IMR-90 (cell line): ENCODE measurements around the gene SYNRG. TPM values are rescaled to one million over a fixed set of nuclear protein-coding genes. Genes with fewer than 3 reads are reported as not detected.

ENCODE experiments used
- ATAC-seq: fragments of 200-7000 bp; cut with Tn5 transposase; 2 replicates; pipeline ENCODE4 v1.9.1; 2020; ENCODE audit warnings: low read depth, mild to moderate bottlenecking, moderate library complexity
- BruUV-seq: library from RNA; stranded (reverse); fragments of 400-500 nt; replicated peaks from 2 replicates; lab custom pipeline; 2021; lab: Mats Ljungman, UMichigan
- CTCF ChIA-PET: fragments of 300-600 bp; formaldehyde crosslinking; extraction: SDS; loops from one replicate; lab custom pipeline; 2021; ENCODE audit warnings: antibody characterized with exemption; lab: Yijun Ruan, JAX
- POLR2A ChIA-PET: fragments of 300-600 bp; sonication (Branson Sonifier 250); formaldehyde crosslinking; loops from one replicate; lab custom pipeline; 2022; ENCODE audit warnings: antibody characterized with exemption; ENCODE audit not compliant: unreplicated experiment; lab: Charles Lee
- DNase-seq: peaks from one replicate; pipeline ENCODE4 v3.0.0; 2013
- H2AFZ ChIP-seq: replicated peaks from 2 replicates; pipeline ENCODE3; 2013; ENCODE audit warnings: low read length, mild to moderate bottlenecking; ENCODE audit not compliant: poor library complexity
- H2AK5ac ChIP-seq: 2 replicates; pipeline ENCODE4 v1.6.1; 2013; ENCODE audit warnings: low read depth, low read length, inconsistent platforms
- H2AK9ac ChIP-seq: replicated peaks from 2 replicates; pipeline ENCODE3; 2013; ENCODE audit warnings: mild to moderate bottlenecking, low read depth, low read length, moderate library complexity; ENCODE audit not compliant: poor library complexity
- H2BK120ac ChIP-seq: 2 replicates; pipeline ENCODE4 v1.6.1; 2013; ENCODE audit warnings: low read depth, low read length, inconsistent platforms
- H2BK15ac ChIP-seq: 3 replicates; pipeline ENCODE4 v1.6.1; 2013; ENCODE audit warnings: low read depth, low read length, inconsistent platforms
- H2BK20ac ChIP-seq: 2 replicates; pipeline ENCODE4 v1.6.1; 2013; ENCODE audit warnings: low read depth, mild to moderate bottlenecking, inconsistent platforms, low read length, moderate library complexity
- H2BK5ac ChIP-seq: 2 replicates; pipeline ENCODE4 v1.6.1; 2013; ENCODE audit warnings: mild to moderate bottlenecking, low read depth, low read length, inconsistent platforms; ENCODE audit not compliant: poor library complexity, severe bottlenecking
- H3K14ac ChIP-seq: replicated peaks from 2 replicates; pipeline ENCODE4 v1.6.1; 2013; ENCODE audit warnings: low read depth, low read length, inconsistent platforms
- H3K18ac ChIP-seq: 2 replicates; pipeline ENCODE4 v1.6.1; 2013; ENCODE audit warnings: low read depth, low read length, control low read depth
- H3K23ac ChIP-seq: 2 replicates; pipeline ENCODE4 v1.6.1; 2013; ENCODE audit warnings: low read depth, low read length, inconsistent platforms
- H3K27ac ChIP-seq: 2 replicates; pipeline ENCODE4 v1.5.1; 2013; ENCODE audit warnings: mild to moderate bottlenecking, control low read depth, low read length; ENCODE audit not compliant: insufficient read depth
- H3K27me3 ChIP-seq: 2 replicates; pipeline ENCODE4 v1.6.1; 2013; ENCODE audit warnings: low read length; ENCODE audit not compliant: control insufficient read depth, insufficient read depth
- H3K36me3 ChIP-seq: 2 replicates; pipeline ENCODE4 v1.6.1; 2013; ENCODE audit warnings: low read length, mixed read lengths; ENCODE audit not compliant: control insufficient read depth, insufficient read depth
- H3K4ac ChIP-seq: 2 replicates; pipeline ENCODE4 v1.6.1; 2013; ENCODE audit warnings: low read depth, low read length, inconsistent platforms
- H3K4me1 ChIP-seq: 2 replicates; pipeline ENCODE4 v1.6.1; 2013; ENCODE audit warnings: low read length, mixed read lengths; ENCODE audit not compliant: control insufficient read depth, insufficient read depth
- H3K4me2 ChIP-seq: 2 replicates; pipeline ENCODE4 v1.6.1; 2013; ENCODE audit warnings: low read depth, mild to moderate bottlenecking, control low read depth, low read length, moderate library complexity
- H3K4me3 ChIP-seq: 2 replicates; pipeline ENCODE4 v1.5.1; 2013; ENCODE audit warnings: low read depth, mild to moderate bottlenecking, control low read depth, low read length, moderate library complexity; ENCODE audit not compliant: insufficient read depth
- H3K56ac ChIP-seq: 2 replicates; pipeline ENCODE4 v1.6.1; 2013; ENCODE audit warnings: low read length, inconsistent platforms; ENCODE audit not compliant: insufficient read depth; ENCODE audit errors: extremely low read depth
- H3K79me1 ChIP-seq, 2 experiments: 2 replicates each; pipeline ENCODE4 v1.6.1; 2013; ENCODE audit warnings: low read length in 2 of 2, inconsistent platforms in 1 of 2, low read depth in 1 of 2
- H3K9ac ChIP-seq: 2 replicates; pipeline ENCODE4 v1.6.1; 2013; ENCODE audit warnings: low read depth, low read length, control low read depth
- H3K9me1 ChIP-seq: 2 replicates; pipeline ENCODE4 v1.6.1; 2013; ENCODE audit warnings: low read length, inconsistent platforms; ENCODE audit not compliant: insufficient read depth
- H3K9me3 ChIP-seq: 2 replicates; pipeline ENCODE4 v1.6.1; 2013; ENCODE audit warnings: low read length; ENCODE audit not compliant: control insufficient read depth, insufficient read depth
- H4K20me1 ChIP-seq: 2 replicates; pipeline ENCODE4 v1.6.1; 2013; ENCODE audit warnings: low read length, inconsistent platforms; ENCODE audit not compliant: insufficient read depth
- H4K5ac ChIP-seq: 2 replicates; pipeline ENCODE4 v1.6.1; 2013; ENCODE audit warnings: mild to moderate bottlenecking, low read depth, low read length, control low read depth
- H4K8ac ChIP-seq, 2 experiments: 2 replicates each; pipeline ENCODE4 v1.6.1; 2013; ENCODE audit warnings: low read depth in 2 of 2, low read length in 2 of 2, control low read depth in 1 of 2, inconsistent platforms in 1 of 2
- H4K91ac ChIP-seq: 2 replicates; pipeline ENCODE4 v1.6.1; 2013; ENCODE audit warnings: low read depth, low read length, inconsistent platforms; ENCODE audit not compliant: insufficient read depth
- CEBPB ChIP-seq: IDR thresholded peaks from 2 replicates; pipeline ENCODE4 v1.6.1; 2012; ENCODE audit warnings: low read depth, low read length, improper control_type of control experiment
- POLR2A ChIP-seq: IDR thresholded peaks from 2 replicates; pipeline ENCODE4 v1.6.1; 2012; ENCODE audit warnings: mild to moderate bottlenecking, low read depth, low read length
- SMC3 ChIP-seq: fragments of 150-350 bp; IDR thresholded peaks from 2 replicates; pipeline ENCODE4 v1.6.1; 2016; ENCODE audit warnings: low read depth, mild to moderate bottlenecking, antibody characterized with exemption, low read length, moderate library complexity
- WGBS, 2 experiments: methylation state at CpG; one replicate each; pipeline versions ENCODE4 v1.1.5 to v1.1.7; 2013; ENCODE audit warnings: missing lambda C conversion rate in 2 of 2; ENCODE audit not compliant: insufficient read length in 1 of 2; ENCODE audit errors: extremely low coverage in 2 of 2; 5-methylcytosine and 5-hydroxymethylcytosine counted together
- dilution Hi-C: fragments of 300-500 bp; cut with HindIII; formaldehyde crosslinking; loops from one replicate; pipeline ENCODE4 v1.14.3; 2018; ENCODE audit warnings: low sequenced_read_pairs; ENCODE audit not compliant: unreplicated experiment
- in situ Hi-C: fragments of 300-500 bp; cut with MboI; formaldehyde crosslinking; loops from 3 replicates; pipeline ENCODE4 v1.14.3; 2019; ENCODE audit warnings: low sequenced_read_pairs, inconsistent platforms, mixed read lengths
- intact Hi-C: fragments of 100-400 bp; cut with micrococcal nuclease; formaldehyde crosslinking; loops from 2 replicates; pipeline ENCODE4 v1.10.0; 2022
- polyA plus RNA-seq, 3 experiments: library from polyadenylated mRNA; depleted of rRNA; stranded (reverse); fragments of >200 nt; gene quantifications; 2 replicates each; pipeline ENCODE4 v1.2.3, GENCODE V29; 2012; ENCODE audit warnings: low replicate concordance in 1 of 3
- total RNA-seq: library from RNA; depleted of rRNA; stranded (reverse); fragments of >200 nt; gene quantifications from 2 replicates; pipeline ENCODE4 v1.2.3, GENCODE V29; 2012

The SYNRG gene
- total and polyA plus RNA-seq, 2 of the 4 experiments (the other 2 are of a cell fraction), result 11.7 to 15.2 TPM

GRCh38 chr17:37494971-37495370 is 114.2 kb downstream of the SYNRG start:
- Histone ChIP-seq H4K91ac (no peak overlapping the region), H3K56ac (no peak overlapping the region), H3K9ac (no peak overlapping the region), H3K23ac (peak overlapping the region; percentile 14), H2BK5ac (peak overlapping the region; percentile 14), H3K9me3 (no peaks in the 10 kb centered on the region), H3K27ac (peak overlapping the region; percentile 27; the same call in 1 of the 2 replicates), H3K18ac (peak overlapping the region; percentile 58), H3K36me3 (peaks cover 2% of the 10 kb centered on the region), H2AK9ac (no peak overlapping the region), H2BK120ac (peak overlapping the region; percentile 44), H4K20me1 (peaks cover 79% of the 10 kb centered on the region), H2AFZ (no peak overlapping the region), H3K79me1 (peaks cover 0 to 51% of the 10 kb centered on the region in 2 experiments; a peak in 2 of 4 replicates), H2AK5ac (peak overlapping the region; percentile 38), H3K14ac (0 out of 2 replicates have a peak overlapping the region, but pooled peaks have one; percentile 8), H2BK20ac (peak overlapping the region; percentile 4; the same call in 1 of the 2 replicates), H3K4me3 (no peak overlapping the region), H3K4me2 (peak overlapping the region; percentile 22), H3K4me1 (peaks cover 13% of the 10 kb centered on the region), H3K4ac (peak overlapping the region; percentile 14), H4K8ac (no peak overlapping the region), H3K9me1 (peaks cover 14% of the 10 kb centered on the region), H4K5ac (0 out of 2 replicates have a peak overlapping the region, but pooled peaks have one; percentile 43), H3K27me3 (no peaks in the 10 kb centered on the region), H2BK15ac (0 out of 3 replicates have a peak overlapping the region, but pooled peaks have one; percentile 4)
- in situ Hi-C loops, result no loop called here
- ATAC-seq, result no peak
- TF ChIP-seq SMC3 (no peak), POLR2A (peak; percentile 11; the same call in 1 of the 2 replicates), CEBPB (no peak)
- dilution Hi-C loops, result no loop called here
- ChIA-PET CTCF (no interaction called here), POLR2A (no interaction called here)
- intact Hi-C loops, result loop anchor here (5.0 kb wide), 2 partner anchors 48 to 893 kb away; partner anchors contain the start of gene MRM1
- WGBS, 2 experiments, result 63% methylated on average over 5 of the region's 8 CpGs; no CpG with 5 or more reads in 1 of the 2 experiments
- no TSS peak for BruUV-seq
- DNase-seq, result no peak
